ENCODE measurements around the gene PHF21B. TPM values are rescaled to one million over a fixed set of nuclear protein-coding genes. Genes with fewer than 3 reads are reported as not detected.

The PHF21B gene
- total and polyA plus RNA-seq, 2 donors (not counting 3 experiments of a cell fraction or from before 2014, with no cell fraction given): not detected

DNA sequence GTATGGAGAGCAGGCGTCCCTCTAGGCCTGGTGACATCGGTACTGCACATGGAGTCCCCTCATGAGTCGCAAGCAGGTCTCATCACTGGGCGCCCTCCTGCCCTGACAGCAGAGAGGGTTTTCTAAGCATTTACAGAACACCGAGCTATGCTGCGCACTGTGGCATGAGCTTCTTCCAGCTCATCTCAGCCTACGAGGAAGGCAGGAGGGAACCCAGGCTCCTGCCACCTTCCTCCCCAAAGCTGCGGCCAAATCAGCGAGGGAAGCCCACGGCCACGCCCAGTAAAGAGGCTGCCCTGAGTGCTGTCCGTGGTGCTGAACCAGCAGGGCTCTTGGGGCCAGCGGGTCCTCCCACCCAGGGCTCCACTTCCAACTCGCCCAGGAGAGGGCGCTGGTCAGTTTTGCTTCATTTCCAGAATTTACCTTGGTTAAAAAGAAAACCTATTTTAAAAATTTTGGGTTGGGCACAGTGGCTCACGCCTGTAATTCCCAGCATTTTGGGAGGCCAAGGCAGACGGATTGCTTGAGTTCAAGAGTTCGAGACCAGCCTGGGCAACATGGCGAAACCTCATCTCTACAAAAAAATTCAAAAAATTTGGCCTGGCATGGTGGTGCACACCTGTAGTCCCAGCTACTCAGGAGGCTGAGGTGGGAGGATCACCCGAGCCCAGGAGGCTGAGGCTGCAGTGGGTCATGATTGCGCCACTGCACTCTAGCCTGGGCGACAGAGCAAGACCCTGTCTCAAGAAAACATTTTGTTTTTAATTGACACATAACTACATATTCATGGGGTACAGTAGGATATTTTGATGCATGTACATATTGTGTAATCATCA, 34.2 kb downstream of the PHF21B start:
- Histone ChIP-seq H4K20me1 (replicated peaks; ENCODE audit: control insufficient read depth, extremely low read depth, insufficient read depth, low read length) (no peaks in the 10 kb centered on the region), H2AFZ (ENCODE audit: low read depth, low read length) (no peak overlapping the region), H3K4me1 (ENCODE audit: control insufficient read depth, extremely low read depth, insufficient read depth, low read length) (no peaks in the 10 kb centered on the region), H3K27me3 (ENCODE audit: control insufficient read depth in 2 of 2, insufficient read depth in 2 of 2, low read length in 2 of 2) (no peaks in the 10 kb centered on the region), H3K9me3 (replicated peaks; ENCODE audit: control insufficient read depth, insufficient read depth, low read length) (no peaks in the 10 kb centered on the region), H3K27ac (ENCODE audit: insufficient read depth, low read depth, low read length) (no peak overlapping the region), H3K79me2 (ENCODE audit: control insufficient read depth, insufficient read depth, low read length) (no peaks in the 10 kb centered on the region), H3K36me3 (ENCODE audit: control insufficient read depth in 2 of 2, extremely low read depth in 1 of 2, insufficient read depth in 2 of 2, low read length in 2 of 2) (no peaks in the 10 kb centered on the region), H3K9me1 (replicated peaks; ENCODE audit: control insufficient read depth, extremely low read depth, insufficient read depth, low read length) (no peaks in the 10 kb centered on the region), H3K4me3 (replicated peaks in 1 of 3; ENCODE audit: insufficient read depth in 1 of 3, low read depth in 1 of 3, low read length in 3 of 3) (no peak overlapping the region), H3K9ac (replicated peaks; ENCODE audit: extremely low read depth, insufficient read depth, low read length) (no peak overlapping the region), H3K4me2 (ENCODE audit: insufficient read depth, low read length) (no peak overlapping the region)
- intact Hi-C loops (cut with micrococcal nuclease): loop anchor here (1.0 kb wide), 4 partner anchors 107 to 578 kb away; no protein-coding TSS in a partner anchor
- no TSS peak for BruUV-seq (replicated peaks)
- TF ChIP-seq, protein P1, sequence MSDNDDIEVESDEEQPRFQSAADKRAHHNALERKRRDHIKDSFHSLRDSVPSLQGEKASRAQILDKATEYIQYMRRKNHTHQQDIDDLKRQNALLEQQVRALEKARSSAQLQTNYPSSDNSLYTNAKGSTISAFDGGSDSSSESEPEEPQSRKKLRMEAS (IDR thresholded peaks at IDR 0.05; ENCODE audit: insufficient read depth, insufficient read length): no peak
- TF ChIP-seq POLR2AphosphoS5 (IDR thresholded peaks at IDR 0.05; ENCODE audit: insufficient read depth, low read depth, low read length) (no peak), POLR2A (IDR thresholded peaks at IDR 0.05; ENCODE audit: low read depth, low read length) (no peak), MYC (IDR thresholded peaks at IDR 0.05; ENCODE audit: low read depth, low read length) (no peak), FOS (IDR thresholded peaks at IDR 0.05; ENCODE audit: borderline replicate concordance, insufficient read depth, low read length) (no peak), EZH2 (IDR thresholded peaks at IDR 0.05; ENCODE audit: borderline replicate concordance, low read depth, low read length, severe bottlenecking) (no peak), JUN (IDR thresholded peaks at IDR 0.05; ENCODE audit: borderline replicate concordance, insufficient read depth, insufficient read length, low read depth) (no peak)
- TF ChIP-seq, protein P2, sequence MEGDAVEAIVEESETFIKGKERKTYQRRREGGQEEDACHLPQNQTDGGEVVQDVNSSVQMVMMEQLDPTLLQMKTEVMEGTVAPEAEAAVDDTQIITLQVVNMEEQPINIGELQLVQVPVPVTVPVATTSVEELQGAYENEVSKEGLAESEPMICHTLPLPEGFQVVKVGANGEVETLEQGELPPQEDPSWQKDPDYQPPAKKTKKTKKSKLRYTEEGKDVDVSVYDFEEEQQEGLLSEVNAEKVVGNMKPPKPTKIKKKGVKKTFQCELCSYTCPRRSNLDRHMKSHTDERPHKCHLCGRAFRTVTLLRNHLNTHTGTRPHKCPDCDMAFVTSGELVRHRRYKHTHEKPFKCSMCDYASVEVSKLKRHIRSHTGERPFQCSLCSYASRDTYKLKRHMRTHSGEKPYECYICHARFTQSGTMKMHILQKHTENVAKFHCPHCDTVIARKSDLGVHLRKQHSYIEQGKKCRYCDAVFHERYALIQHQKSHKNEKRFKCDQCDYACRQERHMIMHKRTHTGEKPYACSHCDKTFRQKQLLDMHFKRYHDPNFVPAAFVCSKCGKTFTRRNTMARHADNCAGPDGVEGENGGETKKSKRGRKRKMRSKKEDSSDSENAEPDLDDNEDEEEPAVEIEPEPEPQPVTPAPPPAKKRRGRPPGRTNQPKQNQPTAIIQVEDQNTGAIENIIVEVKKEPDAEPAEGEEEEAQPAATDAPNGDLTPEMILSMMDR (IDR thresholded peaks at IDR 0.05; ENCODE audit: extremely low read depth in 1 of 2, insufficient read depth in 1 of 2, low read depth in 1 of 2, low read length in 2 of 2): peak; percentile 77 to 86
- CTCF ChIA-PET: interaction anchor here (0.7 to 2.1 kb wide), 2 partner anchors 120 to 188 kb away, joined by 3 to 10 read pairs; partner anchors contain the start of gene NUP50
- dilution Hi-C loops (cut with MboI; ENCODE audit: extremely low pct_ligation_motif_present, low sequenced_read_pairs): no loop called here
- POLR2A ChIA-PET: no interaction called here
- FAIRE-seq: peak; percentile 70
- DNase-seq (ENCODE audit: low read depth, low spot score): peak; percentile 58
